ENCODE measurements around the gene HEY2. TPM values are rescaled to one million over a fixed set of nuclear protein-coding genes. Genes with fewer than 3 reads are reported as not detected.

HEY2 gene
- total and polyA plus RNA-seq, 2 donors (not counting 1 experiment from before 2014, with no cell fraction given): not detected

DNA sequence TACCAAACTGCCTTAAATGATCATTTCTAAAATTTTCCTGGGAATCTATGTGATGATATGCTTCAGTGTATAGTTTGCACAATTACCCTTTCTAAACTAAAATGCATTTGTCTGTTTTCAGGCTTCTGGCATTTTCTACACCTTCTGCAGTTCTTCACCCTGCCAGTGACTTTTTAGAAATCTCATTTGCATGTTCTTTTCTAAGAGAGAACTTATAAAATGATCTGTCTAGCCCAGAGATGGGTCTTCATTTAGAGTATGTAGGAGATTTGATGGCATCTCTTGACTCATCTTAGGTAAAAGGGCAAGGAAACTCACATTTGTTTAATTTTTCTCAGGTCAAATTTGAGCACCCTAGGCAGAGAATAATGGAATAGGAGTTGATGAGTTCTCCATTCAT, 59.2 kb downstream of the HEY2 start:
- Histone ChIP-seq H3K9me3 (ENCODE audit: control insufficient read depth, insufficient read depth, low read depth, low read length) (no peaks in the 10 kb centered on the region), H3K27me3 (ENCODE audit: control insufficient read depth, insufficient read depth, low read length) (no peaks in the 10 kb centered on the region), H3K4me1 (ENCODE audit: control insufficient read depth, extremely low read depth, insufficient read depth, low read length) (peaks cover 4% of the 10 kb centered on the region), H2AFZ (ENCODE audit: low read length) (no peak overlapping the region), H3K27ac (ENCODE audit: insufficient read depth, low read length) (no peak overlapping the region), H4K20me1 (ENCODE audit: control insufficient read depth, extremely low read depth, insufficient read depth, low read length) (no peaks in the 10 kb centered on the region), H3K9ac (ENCODE audit: insufficient read depth, low read length) (no peak overlapping the region), H3K79me2 (ENCODE audit: control insufficient read depth, insufficient read depth, low read length) (peaks cover 5% of the 10 kb centered on the region), H3K36me3 (ENCODE audit: control insufficient read depth, insufficient read depth, low read length) (no peaks in the 10 kb centered on the region), H3K4me3 (replicated peaks in 1 of 4; ENCODE audit: control extremely low read depth in 1 of 4, insufficient read depth in 1 of 4, low read depth in 3 of 4, low read length in 4 of 4) (no peak overlapping the region), H3K4me2 (ENCODE audit: extremely low read depth, insufficient read depth, low read length) (no peak overlapping the region)
- DNase-seq (ENCODE audit: low read depth in 2 of 2): no peak
- no peak for TF ChIP-seq EZH2 (IDR thresholded peaks at IDR 0.05; ENCODE audit: low read length, missing control alignments)
- no peak for TF ChIP-seq CTCF (conservative IDR thresholded peaks at IDR 0.05 in 1 of 2, IDR thresholded peaks at IDR 0.05 in 1 of 2; ENCODE audit: low read depth in 1 of 2, low read length in 2 of 2)

DNA sequence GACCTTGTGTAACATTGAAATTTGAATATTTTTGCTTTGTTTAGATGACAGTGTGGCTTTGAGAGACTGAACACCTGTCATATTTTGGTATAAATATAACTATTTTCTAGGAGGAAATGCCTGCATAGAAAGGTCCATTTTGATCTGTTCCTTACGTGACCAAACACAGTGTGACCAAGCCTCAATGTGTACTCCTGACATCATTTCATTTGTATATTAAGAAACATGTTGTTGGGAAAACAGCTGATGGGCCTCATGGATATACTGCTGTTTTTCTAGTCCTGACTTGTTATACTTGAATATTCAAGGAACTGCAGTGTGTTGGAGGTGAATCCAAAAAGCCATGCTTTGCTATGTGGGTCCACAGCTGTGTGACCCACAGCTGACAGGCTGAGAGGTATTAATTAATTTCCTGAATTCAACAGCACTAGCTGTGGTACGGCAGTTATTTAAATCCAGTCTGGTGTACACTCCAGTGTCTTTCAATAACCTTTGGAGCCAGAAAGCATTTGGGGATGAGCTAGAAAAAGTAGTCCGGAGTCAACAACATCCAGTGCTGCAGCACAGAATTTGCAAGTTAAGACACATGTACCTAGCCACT, 60.2 kb downstream of the HEY2 start:
- Histone ChIP-seq H3K4me1 (ENCODE audit: control insufficient read depth, extremely low read depth, insufficient read depth, low read length) (peaks cover 4% of the 10 kb centered on the region), H4K20me1 (ENCODE audit: control insufficient read depth, extremely low read depth, insufficient read depth, low read length) (no peaks in the 10 kb centered on the region), H2AFZ (ENCODE audit: low read length) (no peak overlapping the region), H3K36me3 (ENCODE audit: control insufficient read depth, insufficient read depth, low read length) (no peaks in the 10 kb centered on the region), H3K27me3 (ENCODE audit: control insufficient read depth, insufficient read depth, low read length) (no peaks in the 10 kb centered on the region), H3K27ac (ENCODE audit: insufficient read depth, low read length) (no peak overlapping the region), H3K9me3 (ENCODE audit: control insufficient read depth, insufficient read depth, low read depth, low read length) (no peaks in the 10 kb centered on the region), H3K4me3 (replicated peaks in 1 of 4; ENCODE audit: control extremely low read depth in 1 of 4, insufficient read depth in 1 of 4, low read depth in 3 of 4, low read length in 4 of 4) (no peak overlapping the region), H3K9ac (ENCODE audit: insufficient read depth, low read length) (no peak overlapping the region), H3K4me2 (ENCODE audit: extremely low read depth, insufficient read depth, low read length) (no peak overlapping the region), H3K79me2 (ENCODE audit: control insufficient read depth, insufficient read depth, low read length) (peaks cover 5% of the 10 kb centered on the region)
- TF ChIP-seq CTCF (conservative IDR thresholded peaks at IDR 0.05 in 1 of 2, IDR thresholded peaks at IDR 0.05 in 1 of 2; ENCODE audit: low read depth in 1 of 2, low read length in 2 of 2) (no peak), EZH2 (IDR thresholded peaks at IDR 0.05; ENCODE audit: low read length, missing control alignments) (no peak)
- DNase-seq (ENCODE audit: low read depth in 2 of 2): no peak

DNA sequence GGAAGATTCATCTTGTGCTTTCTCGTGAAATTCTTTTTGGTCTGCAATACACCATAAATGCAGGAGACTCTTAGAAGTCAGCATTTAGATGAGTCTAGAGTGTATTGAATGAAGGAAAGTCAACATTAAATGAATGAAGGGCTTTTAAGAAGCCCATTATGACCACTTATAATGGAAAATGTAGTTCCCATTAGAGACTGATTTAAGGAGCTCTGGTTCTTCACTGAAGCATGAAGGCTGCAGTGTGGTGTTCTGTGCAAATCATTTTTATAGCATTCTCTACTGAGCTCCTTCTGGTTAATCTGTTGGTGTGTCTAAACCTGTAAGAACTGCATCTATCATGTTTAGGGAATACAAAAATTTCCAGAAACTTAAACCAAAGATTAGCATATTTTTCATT, 61.0 kb downstream of the HEY2 start:
- Histone ChIP-seq H4K20me1 (ENCODE audit: control insufficient read depth, extremely low read depth, insufficient read depth, low read length) (no peaks in the 10 kb centered on the region), H3K4me2 (ENCODE audit: extremely low read depth, insufficient read depth, low read length) (no peak overlapping the region), H3K9me3 (ENCODE audit: control insufficient read depth, insufficient read depth, low read depth, low read length) (no peaks in the 10 kb centered on the region), H3K36me3 (ENCODE audit: control insufficient read depth, insufficient read depth, low read length) (no peaks in the 10 kb centered on the region), H3K4me3 (replicated peaks in 1 of 4; ENCODE audit: control extremely low read depth in 1 of 4, insufficient read depth in 1 of 4, low read depth in 3 of 4, low read length in 4 of 4) (no peak overlapping the region), H2AFZ (ENCODE audit: low read length) (no peak overlapping the region), H3K79me2 (ENCODE audit: control insufficient read depth, insufficient read depth, low read length) (peaks cover 5% of the 10 kb centered on the region), H3K27me3 (ENCODE audit: control insufficient read depth, insufficient read depth, low read length) (no peaks in the 10 kb centered on the region), H3K27ac (ENCODE audit: insufficient read depth, low read length) (no peak overlapping the region), H3K4me1 (ENCODE audit: control insufficient read depth, extremely low read depth, insufficient read depth, low read length) (peaks cover 4% of the 10 kb centered on the region), H3K9ac (ENCODE audit: insufficient read depth, low read length) (no peak overlapping the region)
- no peak for DNase-seq (ENCODE audit: low read depth in 2 of 2)
- TF ChIP-seq CTCF (conservative IDR thresholded peaks at IDR 0.05 in 1 of 2, IDR thresholded peaks at IDR 0.05 in 1 of 2; ENCODE audit: low read depth in 1 of 2, low read length in 2 of 2): no peak
- TF ChIP-seq EZH2 (IDR thresholded peaks at IDR 0.05; ENCODE audit: low read length, missing control alignments): no peak

Other genes with a start within 250 kb of the HEY2 start
- 38.5 and 49.9 TPM in 2 replicates for gene NCOA7, start 41.3 kb downstream of the HEY2 start, total RNA-seq
- 12.8 and 13.7 TPM in 2 replicates for gene NCOA7, start 41.3 kb downstream of the HEY2 start, polyA plus RNA-seq
- gene HINT3, start 207.1 kb downstream of the HEY2 start, total RNA-seq: 28.8 and 36.8 TPM in 2 replicates
- 1.7 and 2.1 TPM in 2 replicates for gene HINT3, start 207.1 kb downstream of the HEY2 start, polyA plus RNA-seq
- 18.5 and 22.1 TPM in 2 replicates for gene TRMT11, start 236.9 kb downstream of the HEY2 start, total RNA-seq
- gene TRMT11, start 236.9 kb downstream of the HEY2 start, polyA plus RNA-seq: 19.5 and 23.5 TPM in 2 replicates